Measurements from ENCODE around the gene LGR6.
"Not testable (repeated sequence)": the region's sequence is repeated elsewhere in the genome, so short reads cannot be mapped to it uniquely, and the experiment has no call there.

Gene LGR6

GRCh38 chr1:202179828-202180750 lies 13.5 kb upstream of the LGR6 start:
- no peaks in the 10 kb centered on the region for H3K27me3 ChIP-seq (ENCODE audit: control insufficient read depth, insufficient read depth, low read length)
- WGBS (ENCODE audit: insufficient coverage, insufficient read length), result no CpG with 5 or more reads among the region's 19 CpGs
- no peaks in the 10 kb centered on the region for H3K36me3 ChIP-seq (ENCODE audit: control insufficient read depth, insufficient read depth, low read length)
- DNase-seq (ENCODE audit: low read depth, low spot score), result no peak
- no peak overlapping the region for H3K4me3 ChIP-seq (ENCODE audit: low read length)
- H3K4me1 ChIP-seq (ENCODE audit: control insufficient read depth, insufficient read depth, low read length), result peaks cover 3% of the 10 kb centered on the region; the same call in 1 of the 2 replicates
- no peaks in the 10 kb centered on the region for H3K9me3 ChIP-seq (ENCODE audit: control insufficient read depth, insufficient read depth, low read length)
- H3K27ac ChIP-seq (ENCODE audit: low read length), result no peak overlapping the region

GRCh38 chr1:202180751-202181139 lies 12.9 kb upstream of the LGR6 start:
- H3K4me1 ChIP-seq (ENCODE audit: control insufficient read depth, insufficient read depth, low read length); H3K36me3 ChIP-seq (ENCODE audit: control insufficient read depth, insufficient read depth, low read length); H3K9me3 ChIP-seq (ENCODE audit: control insufficient read depth, insufficient read depth, low read length); DNase-seq (ENCODE audit: low read depth, low spot score); H3K4me3 ChIP-seq (ENCODE audit: low read length); H3K27ac ChIP-seq (ENCODE audit: low read length); H3K27me3 ChIP-seq (ENCODE audit: control insufficient read depth, insufficient read depth, low read length): not testable (repeated sequence)
- no CpG with 5 or more reads among the region's 2 CpGs for WGBS (ENCODE audit: insufficient coverage, insufficient read length)

- Histone ChIP-seq H3K9me3 (ENCODE audit: control insufficient read depth, insufficient read depth, low read length) (no peaks in the 10 kb centered on the region), H3K27ac (ENCODE audit: low read length) (no peak overlapping the region), H3K4me3 (ENCODE audit: low read length) (no peak overlapping the region), H3K36me3 (ENCODE audit: control insufficient read depth, insufficient read depth, low read length) (no peaks in the 10 kb centered on the region), H3K4me1 (ENCODE audit: control insufficient read depth, insufficient read depth, low read length) (peaks cover 3% of the 10 kb centered on the region; the same call in 1 of the 2 replicates), H3K27me3 (ENCODE audit: control insufficient read depth, insufficient read depth, low read length) (no peaks in the 10 kb centered on the region)
- DNase-seq (ENCODE audit: low read depth, low spot score), result no peak
- WGBS (ENCODE audit: insufficient coverage, insufficient read length), result no CpG with 5 or more reads among the region's 7 CpGs
These were observed 12.0 kb upstream of the LGR6 start for GRCh38 chr1:202181586-202181985.

GRCh38 chr1:202182040-202182877 lies 11.3 kb upstream of the LGR6 start:
- DNase-seq (ENCODE audit: low read depth, low spot score), result no peak
- no peaks in the 10 kb centered on the region for H3K27me3 ChIP-seq (ENCODE audit: control insufficient read depth, insufficient read depth, low read length)
- no peaks in the 10 kb centered on the region for H3K36me3 ChIP-seq (ENCODE audit: control insufficient read depth, insufficient read depth, low read length)
- no peaks in the 10 kb centered on the region for H3K9me3 ChIP-seq (ENCODE audit: control insufficient read depth, insufficient read depth, low read length)
- H3K4me1 ChIP-seq (ENCODE audit: control insufficient read depth, insufficient read depth, low read length), result peaks cover 3% of the 10 kb centered on the region; the same call in 1 of the 2 replicates
- no CpG with 5 or more reads among the region's 8 CpGs for WGBS (ENCODE audit: insufficient coverage, insufficient read length)
- no peak overlapping the region for H3K4me3 ChIP-seq (ENCODE audit: low read length)
- no peak overlapping the region for H3K27ac ChIP-seq (ENCODE audit: low read length)

- Histone ChIP-seq H3K4me3 (ENCODE audit: low read length) (no peak overlapping the region), H3K4me1 (ENCODE audit: control insufficient read depth, insufficient read depth, low read length) (peaks cover 3% of the 10 kb centered on the region; the same call in 1 of the 2 replicates)
These were observed 8.7 kb upstream of the LGR6 start for GRCh38 chr1:202184750-202185460.

GRCh38 chr1:202186327-202186726 lies 7.3 kb upstream of the LGR6 start:
- Histone ChIP-seq H3K36me3 (ENCODE audit: control insufficient read depth, insufficient read depth, low read length) (no peaks in the 10 kb centered on the region), H3K4me1 (ENCODE audit: control insufficient read depth, insufficient read depth, low read length) (peaks cover 3% of the 10 kb centered on the region; the same call in 1 of the 2 replicates), H3K27me3 (ENCODE audit: control insufficient read depth, insufficient read depth, low read length) (no peaks in the 10 kb centered on the region), H3K9me3 (ENCODE audit: control insufficient read depth, insufficient read depth, low read length) (no peaks in the 10 kb centered on the region), H3K4me3 (ENCODE audit: low read length) (no peak overlapping the region), H3K27ac (ENCODE audit: low read length) (no peak overlapping the region)
- no peak for DNase-seq (ENCODE audit: low read depth, low spot score)
- no CpG with 5 or more reads among the region's 7 CpGs for WGBS (ENCODE audit: insufficient coverage, insufficient read length)

More at GRCh38 chr1:202184750-202185460, 8.7 kb upstream of the LGR6 start:
- Histone ChIP-seq H3K27me3 (ENCODE audit: control insufficient read depth, insufficient read depth, low read length) (no peaks in the 10 kb centered on the region), H3K9me3 (ENCODE audit: control insufficient read depth, insufficient read depth, low read length) (no peaks in the 10 kb centered on the region), H3K36me3 (ENCODE audit: control insufficient read depth, insufficient read depth, low read length) (no peaks in the 10 kb centered on the region), H3K27ac (ENCODE audit: low read length) (no peak overlapping the region)
- peak; percentile 98 for DNase-seq (ENCODE audit: low read depth, low spot score)
- WGBS (ENCODE audit: insufficient coverage, insufficient read length), result no CpG with 5 or more reads among the region's 19 CpGs

GRCh38 chr1:202187041-202187671 lies 6.4 kb upstream of the LGR6 start:
- DNase-seq (ENCODE audit: low read depth, low spot score), result no peak
- Histone ChIP-seq H3K9me3 (ENCODE audit: control insufficient read depth, insufficient read depth, low read length) (no peaks in the 10 kb centered on the region), H3K4me1 (ENCODE audit: control insufficient read depth, insufficient read depth, low read length) (peaks cover 3% of the 10 kb centered on the region; the same call in 1 of the 2 replicates), H3K27ac (ENCODE audit: low read length) (no peak overlapping the region), H3K4me3 (ENCODE audit: low read length) (no peak overlapping the region), H3K36me3 (ENCODE audit: control insufficient read depth, insufficient read depth, low read length) (no peaks in the 10 kb centered on the region), H3K27me3 (ENCODE audit: control insufficient read depth, insufficient read depth, low read length) (no peaks in the 10 kb centered on the region)
- no CpG with 5 or more reads among the region's 8 CpGs for WGBS (ENCODE audit: insufficient coverage, insufficient read length)

- no peak overlapping the region for H3K4me3 ChIP-seq (ENCODE audit: low read length)
- no peak for DNase-seq (ENCODE audit: low read depth, low spot score)
- H3K9me3 ChIP-seq (ENCODE audit: control insufficient read depth, insufficient read depth, low read length), result no peaks in the 10 kb centered on the region
- peaks cover 3% of the 10 kb centered on the region; the same call in 1 of the 2 replicates for H3K4me1 ChIP-seq (ENCODE audit: control insufficient read depth, insufficient read depth, low read length)
- no peaks in the 10 kb centered on the region for H3K27me3 ChIP-seq (ENCODE audit: control insufficient read depth, insufficient read depth, low read length)
- no peak overlapping the region for H3K27ac ChIP-seq (ENCODE audit: low read length)
- WGBS (ENCODE audit: insufficient coverage, insufficient read length), result no CpG with 5 or more reads among the region's 8 CpGs
- H3K36me3 ChIP-seq (ENCODE audit: control insufficient read depth, insufficient read depth, low read length), result no peaks in the 10 kb centered on the region
These were observed 5.7 kb upstream of the LGR6 start for GRCh38 chr1:202187697-202188407.

GRCh38 chr1:202189001-202189790 lies 4.4 kb upstream of the LGR6 start:
- Histone ChIP-seq H3K9me3 (ENCODE audit: control insufficient read depth, insufficient read depth, low read length) (no peaks in the 10 kb centered on the region), H3K36me3 (ENCODE audit: control insufficient read depth, insufficient read depth, low read length) (no peaks in the 10 kb centered on the region), H3K4me1 (ENCODE audit: control insufficient read depth, insufficient read depth, low read length) (peaks cover 6% of the 10 kb centered on the region; the same call in 1 of the 2 replicates), H3K27ac (ENCODE audit: low read length) (no peak overlapping the region), H3K4me3 (ENCODE audit: low read length) (no peak overlapping the region), H3K27me3 (ENCODE audit: control insufficient read depth, insufficient read depth, low read length) (peaks cover 9% of the 10 kb centered on the region; the same call in 1 of the 2 replicates)
- no peak for DNase-seq (ENCODE audit: low read depth, low spot score)
- no CpG with 5 or more reads among the region's 20 CpGs for WGBS (ENCODE audit: insufficient coverage, insufficient read length)

Measured in iPS DF 6.9 (cell line).